Measurements from ENCODE around the gene FUT3.
"Not testable (repeated sequence)": the region's sequence is repeated elsewhere in the genome, so short reads cannot be mapped to it uniquely, and the experiment has no call there.

Gene FUT3

DNA sequence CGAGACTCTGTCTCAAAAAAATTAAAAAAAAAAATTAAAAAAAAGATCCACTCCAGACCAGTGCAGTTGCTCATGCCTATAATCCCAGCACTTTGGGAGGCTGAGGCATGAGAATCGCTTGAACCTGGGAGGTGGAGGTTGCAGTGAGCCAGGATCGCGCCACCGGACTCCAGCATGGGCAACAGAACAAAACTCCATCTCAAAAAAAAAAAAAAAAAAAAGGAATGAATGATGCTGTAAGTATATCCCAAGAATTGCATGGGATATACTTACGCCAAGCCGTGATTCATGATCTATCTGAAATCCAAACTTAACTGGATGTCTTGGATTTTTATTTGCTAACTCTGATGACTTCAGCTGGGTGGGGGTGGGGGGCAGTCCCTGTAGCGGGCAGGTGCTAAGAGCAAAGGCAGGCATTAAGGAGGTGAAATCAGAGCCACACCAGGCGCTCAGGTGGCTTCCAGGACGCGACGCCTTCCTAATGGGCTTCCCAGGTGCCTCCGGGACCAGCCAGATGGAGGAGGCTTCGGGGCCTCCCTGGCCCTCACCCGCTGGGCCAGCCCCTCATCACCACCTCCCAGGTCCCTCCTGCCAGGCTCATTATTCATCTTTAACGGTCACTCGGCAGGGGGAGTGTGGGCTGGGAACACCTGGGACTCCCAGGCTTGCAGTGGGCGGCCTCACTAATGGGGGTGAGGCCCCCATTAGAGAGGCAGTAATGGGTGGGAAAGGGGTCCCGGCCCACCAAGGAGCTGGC lies 30.5 kb upstream of the FUT3 start:
- no peak for DNase-seq (ENCODE audit: low read depth)

DNA sequence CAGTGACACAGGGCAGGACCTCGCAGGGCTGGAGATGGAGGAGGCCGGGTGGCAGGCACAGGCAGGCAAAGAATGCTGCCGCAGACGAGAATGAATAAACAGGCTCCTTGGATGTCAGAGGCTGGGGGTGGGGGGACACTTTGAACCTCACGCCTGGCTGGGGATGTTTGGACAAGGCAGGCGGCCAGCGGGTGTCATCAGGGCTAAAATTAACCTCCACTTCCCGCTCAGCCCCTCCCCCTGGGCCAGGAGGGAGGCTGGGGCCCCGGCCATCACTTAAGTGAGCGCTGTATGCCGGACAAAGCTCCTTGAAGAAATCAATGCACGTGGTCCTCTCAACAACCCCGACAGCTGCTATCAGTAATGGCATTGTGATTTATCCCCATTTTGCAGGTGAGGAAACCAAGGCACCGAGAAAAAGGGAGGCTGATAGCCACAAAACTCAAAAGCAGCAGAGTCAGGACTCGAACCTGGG lies 29.4 kb upstream of the FUT3 start:
- no peak for DNase-seq (ENCODE audit: low read depth)

DNA sequence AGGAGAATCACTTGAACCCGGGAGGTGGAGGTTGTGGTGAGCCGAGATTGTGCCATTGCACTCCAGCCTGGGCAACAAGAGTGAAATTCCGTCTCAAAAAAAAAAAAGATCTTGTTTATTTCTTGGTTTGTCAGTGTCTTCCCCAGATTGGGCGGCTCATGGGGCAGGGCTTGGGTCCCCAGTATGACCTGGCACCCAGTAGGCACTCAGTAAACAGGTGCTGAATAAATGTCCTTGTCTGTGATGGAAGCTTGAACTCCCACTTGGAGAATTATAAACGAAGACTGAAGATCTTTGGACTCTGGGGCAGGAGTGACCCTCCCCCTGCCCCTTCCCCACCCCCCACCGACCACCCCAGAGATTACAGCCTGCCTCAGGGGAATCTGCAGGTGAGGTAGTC lies 28.9 kb upstream of the FUT3 start:
- DNase-seq (ENCODE audit: low read depth) = no peak

DNA sequence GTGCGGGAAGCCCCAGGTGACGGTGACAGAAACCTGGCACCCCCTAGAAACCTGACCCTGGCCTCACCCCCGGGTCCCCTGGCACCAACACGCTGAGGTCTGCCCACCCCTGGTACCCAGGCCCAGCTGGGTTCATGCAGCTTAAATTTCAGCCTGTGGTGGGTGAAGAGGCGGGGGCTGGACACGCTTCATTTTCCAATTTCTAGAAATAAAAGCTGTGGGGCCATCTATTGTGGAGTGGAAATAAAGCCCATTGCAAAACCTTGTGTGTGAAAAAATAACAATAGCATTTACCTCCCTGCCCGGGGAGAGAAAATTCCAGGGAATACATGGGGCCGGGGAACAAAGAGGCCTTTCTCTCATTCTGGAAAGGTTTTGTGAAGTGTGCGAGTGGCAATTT lies 26.6 kb upstream of the FUT3 start:
- no peak for DNase-seq (ENCODE audit: low read depth)

DNA sequence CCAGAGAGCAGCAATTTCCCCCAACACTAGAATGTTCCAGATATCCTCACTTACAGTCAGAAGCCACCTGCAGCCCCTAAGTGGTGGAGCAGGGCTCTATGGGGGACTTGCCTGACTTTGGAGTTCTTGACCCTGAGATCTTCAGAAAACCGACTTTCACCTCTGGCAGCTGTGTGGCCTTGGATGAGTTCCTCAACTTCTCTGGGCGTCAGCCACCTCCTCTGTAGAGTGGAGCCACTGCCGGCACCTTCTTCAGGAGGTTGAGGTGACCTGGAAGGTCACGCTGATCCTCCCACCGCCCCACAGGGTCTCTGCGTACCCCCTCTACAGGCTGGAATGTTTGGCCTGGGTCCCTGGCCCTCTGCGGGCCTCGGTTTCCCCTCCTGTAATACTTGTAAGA lies 26.2 kb upstream of the FUT3 start:
- DNase-seq (ENCODE audit: low read depth) = no peak

DNA sequence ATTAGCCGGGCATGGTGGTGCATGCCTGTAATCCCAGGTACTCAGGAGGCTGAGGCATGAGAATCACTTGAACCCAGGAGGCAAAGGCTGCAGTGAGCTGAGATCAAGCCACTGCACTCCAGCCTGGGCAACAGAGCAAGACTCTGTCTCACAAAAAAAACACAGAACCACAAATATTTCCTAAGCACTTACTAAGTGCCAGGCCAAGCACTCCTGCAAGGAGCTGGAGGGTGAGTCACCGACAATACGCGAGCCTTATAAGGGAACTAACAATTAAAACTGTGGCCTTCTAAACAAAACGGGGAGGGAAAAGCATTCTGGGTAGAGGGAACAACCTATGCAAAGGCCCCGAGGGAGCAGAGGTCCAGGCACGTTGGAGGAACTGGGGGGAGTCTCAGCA lies 23.2 kb upstream of the FUT3 start:
- not testable (repeated sequence) for DNase-seq (ENCODE audit: low read depth)

DNA sequence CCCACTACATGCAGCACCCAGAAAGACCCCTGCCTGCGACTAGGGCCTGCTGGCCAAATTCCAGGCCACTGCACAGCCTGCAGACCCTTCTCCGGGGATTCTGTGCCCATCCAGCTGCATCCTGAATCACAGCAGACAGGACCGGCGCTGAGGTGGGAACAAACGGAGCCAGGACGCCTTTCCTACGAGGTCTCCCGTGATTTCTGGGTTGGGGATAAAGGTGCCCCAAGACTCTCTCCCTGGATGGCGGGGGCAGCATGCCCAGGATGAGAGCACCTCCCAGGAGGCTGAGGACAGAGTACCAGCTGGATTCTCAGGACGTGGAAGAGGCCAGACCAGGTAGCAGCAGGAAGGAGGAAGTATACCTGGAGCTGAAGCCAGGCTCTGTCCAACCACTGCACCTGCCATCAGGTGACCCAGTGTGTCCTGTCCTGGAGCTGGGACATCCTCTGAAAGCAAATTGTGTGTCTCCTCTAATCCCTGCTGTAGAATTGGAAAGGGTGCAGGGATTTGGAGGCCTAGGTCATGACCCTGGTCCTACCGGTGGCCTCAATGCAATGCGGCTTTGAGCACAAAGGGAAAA lies 22.5 kb upstream of the FUT3 start:
- no peak for DNase-seq (ENCODE audit: low read depth)

DNA sequence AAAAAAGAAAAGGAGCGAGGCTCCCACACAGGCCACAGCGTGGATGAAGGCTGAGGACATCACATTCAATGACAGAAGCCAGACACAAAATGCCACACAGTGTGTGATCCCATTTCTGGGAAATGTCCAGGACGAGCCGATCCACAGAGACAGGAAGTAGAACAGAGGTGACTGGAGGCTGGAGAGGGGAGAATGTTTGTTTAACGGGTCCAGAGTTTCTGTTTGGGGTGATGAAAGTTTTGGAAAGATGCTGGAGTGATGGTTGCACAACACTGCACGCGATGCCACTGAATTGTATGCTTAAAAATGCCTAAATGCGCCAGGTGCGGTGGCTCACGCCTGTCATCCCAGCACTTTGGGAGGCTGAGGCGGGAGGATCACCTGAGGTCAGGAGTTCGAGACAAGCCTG lies 19.7 kb upstream of the FUT3 start:
- DNase-seq (ENCODE audit: low read depth) = no peak

DNA sequence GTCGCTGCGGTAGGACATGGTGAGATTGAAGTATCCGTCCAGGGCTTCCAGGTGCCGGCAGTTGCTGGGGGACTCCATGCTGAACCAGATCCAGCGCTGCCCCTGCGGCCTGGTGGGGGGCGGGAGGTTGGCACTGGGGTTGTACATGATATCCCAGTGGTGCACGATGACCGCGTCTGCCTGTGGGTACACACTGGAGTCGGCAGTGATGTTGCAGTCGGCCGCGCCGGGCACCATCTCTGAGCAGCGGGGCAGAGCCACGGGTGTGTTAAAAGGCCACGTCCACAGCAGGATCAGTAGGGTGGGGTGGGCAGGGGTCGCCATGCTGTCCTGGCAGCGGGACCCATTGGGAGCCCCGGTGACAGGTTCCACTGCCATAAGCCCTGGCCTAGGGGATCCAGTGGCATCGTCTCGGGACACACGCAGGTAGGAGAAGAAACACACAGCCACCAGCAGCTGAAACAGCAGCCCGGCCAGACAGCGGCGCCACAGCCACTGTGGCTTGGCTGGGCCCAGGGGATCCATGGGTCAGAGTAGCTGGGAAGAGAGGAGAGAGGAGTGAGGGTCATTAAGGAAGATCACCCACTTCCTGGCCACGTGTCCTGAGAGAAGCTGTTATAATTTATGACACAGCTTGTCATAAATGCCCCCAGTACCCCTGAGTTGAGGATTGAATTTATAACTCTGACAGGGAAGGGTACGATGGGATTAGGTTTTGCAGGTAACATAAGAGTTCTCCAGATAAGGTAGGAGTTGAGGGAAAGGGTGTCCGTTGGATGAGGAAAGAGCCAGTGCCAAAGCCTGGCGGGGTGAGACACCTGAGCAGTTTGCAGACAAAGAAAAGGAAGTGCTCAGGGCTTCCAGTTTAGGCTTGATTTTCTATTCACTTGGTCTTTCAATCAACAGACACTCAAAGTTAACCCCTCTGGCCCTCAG lies 16.2 kb upstream of the FUT3 start:
- DNase-seq (ENCODE audit: low read depth) = no peak

DNA sequence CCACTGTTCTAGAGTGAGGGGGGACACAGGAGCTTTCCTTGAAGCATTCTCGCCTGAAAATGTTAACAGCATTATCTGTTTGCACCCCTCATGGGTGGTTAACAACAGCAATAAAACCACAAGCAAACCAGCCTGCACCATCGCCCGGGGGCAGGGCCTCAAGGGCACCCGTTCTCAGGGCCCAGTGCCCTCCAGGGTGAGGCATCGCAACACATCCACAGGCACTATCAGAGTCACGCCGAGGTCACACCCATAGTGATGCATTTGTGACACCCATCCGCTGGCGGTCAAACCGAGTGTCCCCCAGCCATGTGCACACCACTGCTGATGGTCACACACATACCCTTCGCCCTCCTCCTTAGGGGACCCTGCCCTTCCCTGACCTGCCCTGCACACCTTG lies 14.5 kb upstream of the FUT3 start:
- no peak for DNase-seq (ENCODE audit: low read depth)

DNA sequence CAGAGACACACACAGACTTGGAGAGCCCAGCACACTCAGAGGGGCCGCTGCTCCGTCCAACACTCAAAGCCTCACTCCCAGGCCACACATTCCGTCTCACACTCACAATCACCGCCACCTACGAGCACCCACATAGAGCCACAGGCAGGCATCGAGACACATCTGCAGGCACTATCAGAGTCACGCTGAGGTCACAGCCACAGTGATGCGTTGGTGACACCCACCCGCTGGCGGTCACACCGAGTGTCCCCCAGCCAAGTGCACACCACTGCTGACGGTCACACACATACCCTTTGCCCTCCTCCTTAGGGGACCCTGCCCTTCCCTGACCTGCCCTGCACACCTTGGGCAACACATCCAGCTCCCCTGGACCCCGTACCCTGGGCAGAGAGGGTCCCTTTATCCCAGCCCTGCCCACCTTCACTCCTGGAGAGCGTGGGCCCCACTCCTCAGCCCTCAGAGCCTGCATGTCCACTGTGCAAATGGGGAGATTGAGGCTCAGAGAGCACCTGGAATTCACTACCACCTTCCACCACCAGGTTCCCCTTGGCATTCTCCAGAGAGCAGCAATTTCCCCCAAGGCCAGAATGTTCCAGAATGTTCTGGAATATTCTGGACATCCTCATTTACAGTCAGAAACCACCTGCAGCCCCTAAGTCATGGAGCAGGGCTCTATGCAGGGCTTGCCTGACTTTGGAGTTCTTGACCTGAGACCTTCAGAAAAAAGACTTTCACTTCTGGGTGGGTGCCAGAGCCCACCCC lies 13.7 kb upstream of the FUT3 start:
- no peak for DNase-seq (ENCODE audit: low read depth)

DNA sequence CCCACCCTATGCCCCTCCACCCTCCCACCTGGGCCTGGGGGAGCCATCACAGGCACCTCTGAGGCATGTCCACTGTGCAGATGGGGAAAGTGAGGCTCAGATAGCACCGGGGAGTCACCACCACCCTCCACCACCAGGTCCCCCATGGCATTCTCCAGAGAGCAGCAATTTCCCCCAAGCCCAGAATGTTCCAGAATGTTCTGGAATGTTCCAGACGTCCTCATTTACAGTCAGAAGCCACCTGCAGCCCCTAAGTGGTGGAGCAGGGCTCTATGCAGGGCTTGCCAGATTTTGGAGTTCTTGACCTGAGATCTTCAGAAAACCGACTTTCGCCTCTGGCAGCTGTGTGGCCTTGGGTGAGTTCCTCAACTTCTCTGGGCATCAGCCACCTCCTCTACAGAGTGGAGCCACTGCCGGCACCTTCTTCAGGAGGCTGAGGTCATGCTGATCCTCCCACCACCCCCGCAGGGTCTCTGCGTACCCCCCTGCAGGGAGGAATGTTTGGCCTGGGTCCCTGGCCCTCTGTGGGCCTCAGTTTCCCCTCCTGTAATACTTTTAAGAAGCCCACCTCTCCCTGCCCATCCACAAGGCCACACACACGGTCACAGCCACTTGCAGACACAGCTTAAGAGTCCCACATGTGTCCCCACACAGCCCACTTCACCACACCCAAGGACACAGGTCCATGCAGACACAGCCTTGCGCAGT lies 12.9 kb upstream of the FUT3 start:
- DNase-seq (ENCODE audit: low read depth) = no peak

DNA sequence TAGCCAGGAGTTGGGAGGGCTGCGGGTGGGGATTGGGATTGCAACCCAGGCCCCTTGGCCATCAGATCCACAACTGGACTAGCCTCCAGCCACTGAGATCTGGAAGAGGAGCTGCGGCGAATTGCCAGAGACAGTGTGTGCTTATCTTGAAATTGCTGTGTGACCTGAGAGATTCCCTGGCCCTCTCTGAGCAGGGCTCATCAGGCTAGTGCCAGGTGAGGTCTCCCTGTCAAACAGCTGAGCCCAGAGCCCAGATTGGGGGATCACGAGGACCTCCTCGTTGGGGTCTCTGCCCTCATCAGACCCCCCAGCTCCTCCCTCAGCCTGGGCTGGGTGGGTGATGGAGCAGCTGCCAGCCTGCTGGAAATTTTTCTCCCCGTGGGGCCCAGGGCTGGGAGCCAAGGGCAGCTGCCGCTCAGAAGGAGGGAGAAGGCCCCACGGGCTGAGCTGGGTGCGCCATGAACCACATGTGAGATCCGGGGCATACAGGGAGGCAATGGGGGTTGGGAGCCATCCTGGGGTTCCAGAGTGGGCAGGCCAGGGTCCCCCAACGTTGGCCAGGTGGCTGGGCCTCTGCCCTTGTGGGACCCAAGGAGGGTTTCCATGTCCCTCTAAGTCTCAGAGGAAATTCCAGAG lies 11.9 kb upstream of the FUT3 start:
- DNase-seq (ENCODE audit: low read depth) = no peak

DNA sequence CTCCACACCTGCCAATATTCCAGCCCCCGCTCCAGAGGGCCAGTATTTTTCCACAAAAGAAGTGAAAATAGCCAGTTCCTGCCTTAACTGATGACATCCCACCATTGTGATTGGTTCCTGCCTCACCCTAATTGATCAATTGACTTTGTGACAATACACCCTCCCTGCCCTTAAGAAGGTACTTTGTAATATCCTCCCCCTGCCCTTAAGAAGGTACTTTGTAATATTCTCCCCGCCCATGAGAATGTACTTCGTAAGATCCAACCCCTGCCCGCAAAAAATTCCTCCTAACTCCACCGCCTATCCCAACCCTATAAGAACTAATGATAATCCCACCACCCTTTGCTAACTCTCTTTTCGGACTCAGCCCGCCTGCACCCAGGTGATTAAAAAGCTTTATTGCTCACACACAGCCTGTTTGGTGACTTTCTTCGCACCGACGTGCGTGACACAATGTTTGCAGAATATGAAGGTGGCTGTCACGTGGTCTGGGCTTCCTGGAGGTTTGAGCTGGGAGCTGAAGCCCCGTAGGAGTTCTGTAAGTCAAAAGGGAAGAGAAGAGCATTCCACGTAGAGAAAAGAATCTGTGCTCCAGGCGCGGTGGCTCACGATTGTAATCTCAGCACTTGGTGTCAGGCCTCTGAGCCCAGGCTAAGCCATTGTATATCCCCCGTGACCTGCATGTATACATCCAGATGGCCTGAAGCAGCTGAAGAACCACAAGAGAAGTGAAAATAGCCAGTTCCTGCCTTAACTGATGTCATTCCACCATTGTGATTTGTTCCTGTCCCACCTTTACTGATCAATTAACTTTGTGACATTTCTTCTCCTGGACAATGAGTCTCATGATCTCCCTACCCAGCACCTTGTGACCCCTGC lies 6.2 kb upstream of the FUT3 start:
- DNase-seq (ENCODE audit: low read depth) = no peak

DNA sequence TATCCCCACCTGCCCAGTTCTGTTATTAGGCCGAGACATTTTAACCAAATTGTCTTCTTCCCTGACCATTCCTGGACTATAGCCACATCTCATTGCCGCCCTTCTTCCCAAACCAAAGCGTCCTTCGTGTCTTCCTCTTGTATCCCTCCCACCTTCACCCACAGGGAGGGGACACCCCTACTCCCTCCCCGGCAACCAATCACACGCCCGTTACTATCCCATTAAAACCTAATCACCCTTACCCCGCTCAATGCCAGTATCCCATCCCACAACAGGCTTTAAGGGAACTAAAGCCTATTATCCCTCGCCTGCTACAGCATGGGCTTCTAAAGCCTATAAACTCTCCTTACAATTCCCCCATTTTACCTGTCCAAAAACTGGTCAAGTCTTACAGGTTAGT lies 3.9 kb upstream of the FUT3 start:
- not testable (repeated sequence) for DNase-seq (ENCODE audit: low read depth)

DNA sequence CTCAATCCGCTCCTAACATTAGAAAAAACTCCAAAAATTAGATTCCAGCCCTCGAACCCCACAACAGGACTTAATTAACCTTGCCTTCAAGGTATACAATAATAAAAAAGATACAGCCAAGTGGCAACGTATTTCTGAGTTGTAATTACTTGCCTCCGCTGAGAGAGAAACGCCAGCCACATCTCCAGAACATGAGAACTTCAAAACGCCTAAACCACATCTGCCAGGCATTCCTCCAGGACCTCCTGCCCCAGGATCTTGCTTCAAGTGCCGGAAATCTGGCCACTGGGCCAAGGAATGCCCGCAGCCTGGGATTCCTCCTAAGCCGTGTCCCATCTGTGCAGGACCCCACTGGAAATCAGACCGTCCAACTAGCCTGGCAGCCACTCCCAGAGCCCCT lies 2.9 kb upstream of the FUT3 start:
- DNase-seq (ENCODE audit: low read depth) = not testable (repeated sequence)

DNA sequence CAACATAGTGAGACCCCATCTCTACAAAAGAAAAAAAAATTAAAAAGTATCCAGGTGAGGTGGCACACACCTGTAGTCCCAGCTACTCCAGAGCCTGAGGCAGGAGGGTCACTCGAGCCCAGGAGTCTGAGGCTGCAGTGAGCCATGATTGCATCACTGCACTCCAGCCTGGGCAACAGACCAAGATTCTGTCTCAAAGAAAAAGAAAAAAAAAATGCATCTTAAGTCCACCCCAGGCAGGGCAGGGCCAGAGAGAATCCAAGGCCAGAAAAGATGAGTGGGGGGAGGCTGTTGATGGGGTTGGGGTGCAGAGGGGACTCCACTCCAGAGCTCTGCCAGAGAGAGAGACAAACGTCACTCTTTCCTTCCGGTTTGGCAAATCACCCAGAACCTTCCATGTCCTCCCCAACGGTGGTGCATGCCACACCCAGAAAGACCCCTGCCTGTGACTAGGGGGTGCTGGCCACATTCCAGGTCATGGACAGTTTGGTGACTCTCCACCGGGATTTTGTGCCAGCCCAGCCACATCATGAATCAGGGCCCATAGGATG lies 431 bp downstream of the FUT3 start:
- DNase-seq (ENCODE audit: low read depth) = no peak

DNA sequence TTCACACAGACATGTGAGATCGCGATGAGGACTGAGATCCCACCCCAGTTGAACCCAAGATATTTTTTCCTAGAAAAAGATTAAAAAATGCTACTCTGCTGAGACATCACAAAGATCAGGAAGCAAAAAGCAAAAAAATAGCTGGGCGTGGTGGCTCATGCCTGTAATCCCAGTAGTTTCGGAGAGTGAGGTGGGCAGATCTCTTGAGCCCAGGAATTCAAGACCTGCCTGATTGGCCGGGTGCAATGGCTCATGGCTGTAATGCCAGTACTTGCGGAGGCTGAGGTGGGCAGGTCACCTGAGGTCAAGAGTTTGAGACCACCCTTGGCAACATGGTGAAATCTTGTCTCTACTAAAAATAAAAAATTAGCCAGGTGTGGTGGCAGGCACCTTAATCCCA lies 1.1 kb downstream of the FUT3 start:
- DNase-seq (ENCODE audit: low read depth) = no peak

DNA sequence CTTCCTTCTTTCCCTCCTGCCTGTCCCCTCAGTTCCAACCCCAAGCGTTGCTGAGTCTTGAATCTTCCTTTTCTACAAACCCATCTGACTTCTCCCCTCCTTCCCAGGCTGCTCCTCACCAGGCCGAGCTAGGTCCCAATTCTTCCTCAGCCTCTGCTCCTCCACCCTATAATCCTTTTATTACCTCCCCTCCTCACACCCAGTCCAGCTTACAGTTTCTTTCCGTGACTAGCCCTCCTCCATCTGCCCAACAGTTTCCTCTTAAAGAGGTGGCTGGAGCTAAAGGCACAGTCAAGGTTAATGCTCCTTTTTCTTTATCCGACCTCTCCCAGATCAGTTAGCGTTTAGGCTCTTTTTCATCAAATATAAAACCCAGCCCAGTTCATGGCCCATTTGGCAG lies 2.6 kb downstream of the FUT3 start:
- DNase-seq (ENCODE audit: low read depth) = not testable (repeated sequence)

DNA sequence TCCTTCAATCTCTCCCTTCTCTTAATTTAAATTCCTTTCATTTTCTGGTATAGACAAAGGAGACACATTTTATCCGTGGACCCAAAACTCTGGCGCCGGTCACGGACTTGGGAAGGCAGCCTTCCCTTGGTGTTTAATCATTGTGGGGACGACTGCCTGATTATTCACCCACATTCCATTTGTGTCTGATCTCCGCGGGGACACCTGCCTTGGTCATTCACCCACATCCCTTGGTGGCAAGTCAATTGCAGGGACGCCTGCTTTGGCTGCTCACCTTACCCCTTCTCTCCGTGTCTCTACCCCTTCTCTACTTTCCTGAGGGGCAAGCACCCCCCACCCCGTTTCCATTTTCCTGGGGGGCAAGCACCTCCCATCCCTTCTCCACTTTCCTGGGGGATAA lies 3.4 kb downstream of the FUT3 start:
- not testable (repeated sequence) for DNase-seq (ENCODE audit: low read depth)
